OCI-LY7 (cell line): ENCODE measurements around the gene DIP2C. TPM values are rescaled to one million over a fixed set of nuclear protein-coding genes. Genes with fewer than 3 reads are reported as not detected.

Source experiments
- BruUV-seq: library from RNA; stranded (reverse); fragments of 400-500 nt; replicated peaks from 2 replicates; lab custom pipeline; 2021; lab: Mats Ljungman, UMichigan
- CTCF ChIA-PET: fragments of 300-600 bp; sonication (Branson Sonifier 250); formaldehyde crosslinking; loops from one replicate; lab custom pipeline; 2022; ENCODE audit warnings: antibody characterized with exemption; ENCODE audit not compliant: unreplicated experiment; lab: Charles Lee
- POLR2A ChIA-PET: fragments of 300-600 bp; sonication (Branson Sonifier 250); formaldehyde crosslinking; loops from one replicate; lab custom pipeline; 2022; ENCODE audit warnings: antibody characterized with exemption; lab: Charles Lee
- DNase-seq: peaks from one replicate; pipeline ENCODE4 v3.0.0-alpha.2; 2015; ENCODE audit warnings: low spot score
- H2AFZ ChIP-seq: fragments of 200-600 bp; sonication (generic), shearing (Covaris generic); 2 replicates; pipeline ENCODE4 v1.6.1; 2014; ENCODE audit warnings: mild to moderate bottlenecking, antibody characterized with exemption, low read length, moderate library complexity
- H3K27ac ChIP-seq: fragments of 200-600 bp; sonication (generic); 2 replicates; pipeline ENCODE4 v1.5.1; 2014; ENCODE audit warnings: mixed run types, low read depth, mild to moderate bottlenecking, moderate library complexity, low read length, inconsistent platforms; ENCODE audit not compliant: poor library complexity, severe bottlenecking
- H3K36me3 ChIP-seq: fragments of 200-600 bp; sonication (generic); 2 replicates; pipeline ENCODE4 v1.6.1; 2014; ENCODE audit warnings: mild to moderate bottlenecking, antibody characterized with exemption, low read length, moderate library complexity, mixed read lengths; ENCODE audit not compliant: insufficient read depth
- H3K4me1 ChIP-seq: fragments of 200-600 bp; sonication (generic); 2 replicates; pipeline ENCODE4 v1.5.1; 2014; ENCODE audit warnings: mild to moderate bottlenecking, low read length; ENCODE audit not compliant: insufficient read depth, poor library complexity, severe bottlenecking
- H3K4me2 ChIP-seq: fragments of 200-600 bp; sonication (generic); 2 replicates; pipeline ENCODE4 v1.6.1; 2014; ENCODE audit warnings: mild to moderate bottlenecking, low read length
- H3K4me3 ChIP-seq: fragments of 200-600 bp; sonication (generic); 2 replicates; pipeline ENCODE4 v1.5.1; 2014; ENCODE audit warnings: mild to moderate bottlenecking, low read depth, low read length; ENCODE audit not compliant: poor library complexity, severe bottlenecking
- H3K79me2 ChIP-seq: fragments of 200-600 bp; sonication (generic); 2 replicates; pipeline ENCODE4 v1.6.1; 2016; ENCODE audit warnings: low read depth, mild to moderate bottlenecking, low read length, moderate library complexity, mixed read lengths; ENCODE audit not compliant: insufficient read depth
- H3K9me2 ChIP-seq: fragments of 200-600 bp; sonication (generic); 2 replicates; pipeline ENCODE4 v1.6.1; 2016; ENCODE audit warnings: mild to moderate bottlenecking, low read length, mixed read lengths; ENCODE audit not compliant: insufficient read depth
- H3K9me3 ChIP-seq: fragments of 200-600 bp; sonication (generic); 2 replicates; pipeline ENCODE4 v1.6.1; 2014; ENCODE audit warnings: mild to moderate bottlenecking, mixed run types, low read length, mixed read lengths
- H4K20me1 ChIP-seq: fragments of 200-600 bp; sonication (generic); 2 replicates; pipeline ENCODE4 v1.6.1; 2014; ENCODE audit warnings: mild to moderate bottlenecking, antibody characterized with exemption, low read length, moderate library complexity, mixed read lengths; ENCODE audit not compliant: insufficient read depth
- EZH2phosphoT487 ChIP-seq: fragments of 200-600 bp; sonication (generic); IDR thresholded peaks from 2 replicates; pipeline ENCODE4 v1.6.1; 2018; ENCODE audit warnings: low read depth, borderline replicate concordance, mild to moderate bottlenecking, mixed run types, antibody characterized with exemption, low read length, moderate library complexity, mixed read lengths
- intact Hi-C: fragments of 100-400 bp; cut with micrococcal nuclease; formaldehyde crosslinking; loops from one replicate; pipeline ENCODE4 v1.10.0; 2022; ENCODE audit not compliant: unreplicated experiment
- total RNA-seq, 2 experiments: library from RNA; depleted of rRNA in 1 of 2; stranded (reverse); fragments of >200 nt in 1 of 2; shearing (Covaris generic) in 1 of 2; gene quantifications; 2 replicates each; pipeline ENCODE4 v1.2.3, GENCODE V29; 2014 to 2022
- TF ChIP-seq, protein P1 (sequence below): fragments of 200-600 bp; sonication (generic); conservative IDR thresholded peaks from 2 replicates; pipeline ENCODE4 v1.5.1; 2014; ENCODE audit warnings: mild to moderate bottlenecking, antibody characterized with exemption, low read length, moderate library complexity, mixed read lengths

DIP2C gene
- total RNA-seq, 2 experiments from 2014 or later: 10.9 to 29.5 TPM

- Histone ChIP-seq H3K4me3 (no peak overlapping the region), H3K4me2 (no peak overlapping the region), H2AFZ (no peak overlapping the region), H4K20me1 (no peaks in the 10 kb centered on the region), H3K9me3 (no peaks in the 10 kb centered on the region), H3K27ac (no peak overlapping the region), H3K9me2 (no peaks in the 10 kb centered on the region), H3K36me3 (no peaks in the 10 kb centered on the region), H3K79me2 (no peaks in the 10 kb centered on the region), H3K4me1 (peaks cover 20% of the 10 kb centered on the region)
- DNase-seq: no peak
- BruUV-seq: no TSS peak
- no peak for TF ChIP-seq EZH2phosphoT487
- TF ChIP-seq, protein P1, sequence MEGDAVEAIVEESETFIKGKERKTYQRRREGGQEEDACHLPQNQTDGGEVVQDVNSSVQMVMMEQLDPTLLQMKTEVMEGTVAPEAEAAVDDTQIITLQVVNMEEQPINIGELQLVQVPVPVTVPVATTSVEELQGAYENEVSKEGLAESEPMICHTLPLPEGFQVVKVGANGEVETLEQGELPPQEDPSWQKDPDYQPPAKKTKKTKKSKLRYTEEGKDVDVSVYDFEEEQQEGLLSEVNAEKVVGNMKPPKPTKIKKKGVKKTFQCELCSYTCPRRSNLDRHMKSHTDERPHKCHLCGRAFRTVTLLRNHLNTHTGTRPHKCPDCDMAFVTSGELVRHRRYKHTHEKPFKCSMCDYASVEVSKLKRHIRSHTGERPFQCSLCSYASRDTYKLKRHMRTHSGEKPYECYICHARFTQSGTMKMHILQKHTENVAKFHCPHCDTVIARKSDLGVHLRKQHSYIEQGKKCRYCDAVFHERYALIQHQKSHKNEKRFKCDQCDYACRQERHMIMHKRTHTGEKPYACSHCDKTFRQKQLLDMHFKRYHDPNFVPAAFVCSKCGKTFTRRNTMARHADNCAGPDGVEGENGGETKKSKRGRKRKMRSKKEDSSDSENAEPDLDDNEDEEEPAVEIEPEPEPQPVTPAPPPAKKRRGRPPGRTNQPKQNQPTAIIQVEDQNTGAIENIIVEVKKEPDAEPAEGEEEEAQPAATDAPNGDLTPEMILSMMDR: no peak
- ChIA-PET CTCF (interaction anchor here (0.5 to 1.0 kb wide), 2 partner anchors 90 to 191 kb away, joined by 3 to 4 read pairs; no protein-coding TSS in a partner anchor), POLR2A (interaction anchor here (0.6 kb wide), 1 partner anchor 507 kb away, joined by 3 read pairs; no protein-coding TSS in a partner anchor)
- intact Hi-C loops: loop anchor here (5.0 kb wide), 1 partner anchor 91 kb away; no protein-coding TSS in a partner anchor
Measured at GRCh38 chr10:618229-618989, 71.1 kb downstream of the DIP2C start.

DNA sequence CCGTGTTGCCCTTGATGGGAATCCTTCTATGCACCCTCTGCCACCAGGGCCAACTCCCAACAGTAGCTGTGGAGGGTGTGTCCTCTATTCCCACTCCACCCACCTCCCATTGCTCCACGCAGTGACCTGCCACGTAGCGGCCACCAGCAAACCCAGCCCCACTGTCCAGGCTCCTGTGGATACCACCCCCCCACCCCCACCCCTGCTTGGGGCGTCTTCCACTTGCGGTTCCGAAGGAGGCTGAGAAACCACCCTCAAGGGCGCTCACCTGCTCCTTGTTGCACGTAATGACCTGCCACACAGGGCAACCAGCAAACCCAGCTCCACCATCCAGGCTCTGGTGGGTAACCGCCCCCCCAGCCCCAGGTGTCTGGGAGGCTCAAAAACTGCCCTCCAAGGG lies 72.0 kb downstream of the DIP2C start:
- Histone ChIP-seq H3K9me2 (no peaks in the 10 kb centered on the region), H3K36me3 (no peaks in the 10 kb centered on the region), H3K27ac (no peak overlapping the region), H3K4me3 (no peak overlapping the region), H2AFZ (no peak overlapping the region), H3K79me2 (no peaks in the 10 kb centered on the region), H4K20me1 (no peaks in the 10 kb centered on the region), H3K4me1 (peaks cover 20% of the 10 kb centered on the region), H3K9me3 (no peaks in the 10 kb centered on the region), H3K4me2 (no peak overlapping the region)
- intact Hi-C loops: loop anchor here (5.0 kb wide), 1 partner anchor 90 kb away; no protein-coding TSS in a partner anchor
- POLR2A ChIA-PET: interaction anchor here (0.6 kb wide), 1 partner anchor 506 kb away, joined by 3 read pairs; no protein-coding TSS in a partner anchor
- no peak for DNase-seq
- TF ChIP-seq, protein P1: no peak
- no peak for TF ChIP-seq EZH2phosphoT487
- no TSS peak for BruUV-seq
- CTCF ChIA-PET: interaction anchor here (0.6 kb wide), 1 partner anchor 254 kb away, joined by 4 read pairs; no protein-coding TSS in a partner anchor
